Stomach (tissue), 4 donors: ENCODE results near the gene NKAIN4.

ENCODE experiments used
- POLR2A ChIP-seq, 4 donors: fragments of 450-650 bp; IDR thresholded peaks; one replicate each; pipeline ENCODE4 v1.6.1; 2016; ENCODE audit warnings: antibody characterized with exemption in 4 of 4, control low read depth in 2 of 4, mild to moderate bottlenecking in 1 of 4, moderate library complexity in 1 of 4
- TF ChIP-seq, protein P1 (sequence below), 7 experiments: fragments of 450-650 bp in 4 of 7; fragments of 200-600 bp in 3 of 7; sonication (generic) in 3 of 7; IDR thresholded peaks; one replicate each; pipeline ENCODE4 v1.5.1; 2016 to 2019; ENCODE audit warnings: antibody characterized with exemption in 7 of 7, control low read depth in 2 of 7, mild to moderate bottlenecking in 1 of 7

- TF ChIP-seq, protein P1, sequence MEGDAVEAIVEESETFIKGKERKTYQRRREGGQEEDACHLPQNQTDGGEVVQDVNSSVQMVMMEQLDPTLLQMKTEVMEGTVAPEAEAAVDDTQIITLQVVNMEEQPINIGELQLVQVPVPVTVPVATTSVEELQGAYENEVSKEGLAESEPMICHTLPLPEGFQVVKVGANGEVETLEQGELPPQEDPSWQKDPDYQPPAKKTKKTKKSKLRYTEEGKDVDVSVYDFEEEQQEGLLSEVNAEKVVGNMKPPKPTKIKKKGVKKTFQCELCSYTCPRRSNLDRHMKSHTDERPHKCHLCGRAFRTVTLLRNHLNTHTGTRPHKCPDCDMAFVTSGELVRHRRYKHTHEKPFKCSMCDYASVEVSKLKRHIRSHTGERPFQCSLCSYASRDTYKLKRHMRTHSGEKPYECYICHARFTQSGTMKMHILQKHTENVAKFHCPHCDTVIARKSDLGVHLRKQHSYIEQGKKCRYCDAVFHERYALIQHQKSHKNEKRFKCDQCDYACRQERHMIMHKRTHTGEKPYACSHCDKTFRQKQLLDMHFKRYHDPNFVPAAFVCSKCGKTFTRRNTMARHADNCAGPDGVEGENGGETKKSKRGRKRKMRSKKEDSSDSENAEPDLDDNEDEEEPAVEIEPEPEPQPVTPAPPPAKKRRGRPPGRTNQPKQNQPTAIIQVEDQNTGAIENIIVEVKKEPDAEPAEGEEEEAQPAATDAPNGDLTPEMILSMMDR (IDR thresholded peaks at IDR 0.05), result no peak
- no peak for TF ChIP-seq POLR2A (IDR thresholded peaks at IDR 0.05)
Observed at GRCh38 chr20:63233061-63233344, 21.3 kb downstream of the NKAIN4 start.
